CD4-positive, CD25-positive, alpha-beta regulatory T cell (primary cell): ENCODE results near the gene ANKHD1. TPM values are rescaled to one million over a fixed set of nuclear protein-coding genes. Genes with fewer than 3 reads are reported as not detected.

ENCODE experiments used
- ATAC-seq, 2 donors: fragments of 150-1000 bp; cut with Tn5 transposase; one replicate each; pipeline ENCODE4 v1.10.0; 2021; ENCODE audit warnings: low read depth in 2 of 2, moderate number of reproducible peaks in 2 of 2, moderate library complexity in 1 of 2
- DNase-seq, 3 donors: peaks; one replicate each; pipeline versions ENCODE4 v3.0.0 to v3.0.0-alpha.2; 2012 to 2022; ENCODE audit warnings: mixed read lengths in 1 of 3
- H3K27ac ChIP-seq: one replicate; pipeline ENCODE4 v1.7.0; 2013; ENCODE audit warnings: mild to moderate bottlenecking, low read length; ENCODE audit not compliant: insufficient read depth, poor library complexity, severe bottlenecking
- H3K27me3 ChIP-seq: one replicate; pipeline ENCODE4 v1.7.0; 2013; ENCODE audit warnings: low read length; ENCODE audit not compliant: control insufficient read depth, insufficient read depth
- H3K36me3 ChIP-seq: one replicate; pipeline ENCODE4 v1.7.0; 2013; ENCODE audit warnings: mild to moderate bottlenecking, low read length, moderate library complexity; ENCODE audit not compliant: control insufficient read depth, insufficient read depth
- H3K4me1 ChIP-seq: 2 replicates; pipeline ENCODE4 v1.7.0; 2013; ENCODE audit warnings: mild to moderate bottlenecking, low read length; ENCODE audit not compliant: insufficient read depth, control insufficient read depth, poor library complexity, severe bottlenecking
- H3K4me3 ChIP-seq: one replicate; pipeline ENCODE4 v1.7.0; 2013; ENCODE audit warnings: low read depth, mild to moderate bottlenecking, low read length, moderate library complexity
- H3K9me3 ChIP-seq, 2 experiments: 1 replicate in 1 of 2; 2 replicates in 1 of 2; pipeline ENCODE4 v1.7.0; 2013; ENCODE audit warnings: low read length in 2 of 2, mild to moderate bottlenecking in 1 of 2, moderate library complexity in 1 of 2; ENCODE audit not compliant: control insufficient read depth in 2 of 2
- H3K27ac Mint-ChIP-seq, 3 donors: one replicate each; pipeline ENCODE4 v1.8.0; 2020 to 2022; ENCODE audit warnings: mild to moderate bottlenecking in 3 of 3, mixed read lengths in 3 of 3, moderate library complexity in 2 of 3
- H3K27me3 Mint-ChIP-seq: one replicate; pipeline ENCODE4 v1.8.0; 2022; ENCODE audit warnings: mild to moderate bottlenecking, mixed read lengths
- H3K36me3 Mint-ChIP-seq: one replicate; pipeline ENCODE4 v1.8.0; 2020; ENCODE audit warnings: mixed read lengths
- H3K4me1 Mint-ChIP-seq, 4 donors: one replicate each; pipeline ENCODE4 v1.8.0; 2020 to 2022; ENCODE audit warnings: mixed read lengths in 4 of 4, mild to moderate bottlenecking in 1 of 4
- H3K4me3 Mint-ChIP-seq, 4 donors: one replicate each; pipeline ENCODE4 v1.8.0; 2020 to 2022; ENCODE audit warnings: mild to moderate bottlenecking in 4 of 4, mixed read lengths in 4 of 4, moderate library complexity in 3 of 4
- H3K9me3 Mint-ChIP-seq, 7 donors: one replicate each; pipeline ENCODE4 v1.8.0; 2020 to 2022; ENCODE audit warnings: mixed read lengths in 7 of 7, mild to moderate bottlenecking in 3 of 7, moderate library complexity in 2 of 7
- polyA plus RNA-seq, 4 donors: library from polyadenylated mRNA; unstranded; fragments of 300-500 nt; fragmentation: Illumina TruSeq; gene quantifications; one replicate each; pipeline ENCODE4 v1.2.3, GENCODE V29; 2021
- total RNA-seq: library from RNA; stranded (reverse); gene quantifications from one replicate; pipeline ENCODE4 v1.2.3, GENCODE V29; 2022

ANKHD1 gene
- total and polyA plus RNA-seq, 5 donors from 2014 or later: 58.2 to 227 (median 69.0) TPM

GRCh38 chr5:140568443-140569063 lies 166.9 kb downstream of the ANKHD1 start:
- H3K9me3 ChIP-seq: no peaks in the 10 kb centered on the region
- no peaks in the 10 kb centered on the region for H3K27me3 ChIP-seq
- Mint-ChIP-seq H3K4me3 (peak overlapping the region; percentile 7 to 88 (median 66)), H3K27me3 (no peaks in the 10 kb centered on the region), H3K27ac (peak overlapping the region; percentile 98 to 99 (median 98)), H3K4me1 (peaks cover 0 to 65% (median 42%) of the 10 kb centered on the region in 4 donors), H3K9me3 (peaks cover 0 to 3% (median 0%) of the 10 kb centered on the region in 7 donors), H3K36me3 (peaks cover 35% of the 10 kb centered on the region)
- H3K36me3 ChIP-seq: peaks cover 26% of the 10 kb centered on the region
- no peak for DNase-seq
- H3K4me3 ChIP-seq: peak overlapping the region; percentile 54
- peak overlapping the region; percentile 83 for H3K27ac ChIP-seq
- no peak for ATAC-seq
- peaks cover 32% of the 10 kb centered on the region for H3K4me1 ChIP-seq

GRCh38 chr5:140569197-140569596 lies 167.6 kb downstream of the ANKHD1 start:
- Mint-ChIP-seq H3K27me3 (no peaks in the 10 kb centered on the region), H3K36me3 (peaks cover 39% of the 10 kb centered on the region), H3K4me1 (peaks cover 0 to 60% (median 42%) of the 10 kb centered on the region in 4 donors), H3K4me3 (peak overlapping the region; percentile 53 to 88 (median 82)), H3K9me3 (peaks cover 0 to 3% (median 0%) of the 10 kb centered on the region in 7 donors), H3K27ac (peak overlapping the region; percentile 98 to 99 (median 98))
- Histone ChIP-seq H3K36me3 (peaks cover 26% of the 10 kb centered on the region), H3K4me3 (peak overlapping the region; percentile 54), H3K27me3 (no peaks in the 10 kb centered on the region), H3K27ac (peak overlapping the region; percentile 83), H3K4me1 (peaks cover 29% of the 10 kb centered on the region), H3K9me3 (no peaks in the 10 kb centered on the region)
- ATAC-seq: no peak
- DNase-seq: peak in 2 of 3 donors; percentile 26 to 74

GRCh38 chr5:140570058-140570457 lies 168.4 kb downstream of the ANKHD1 start:
- ATAC-seq (no peak), DNase-seq (no peak)
- H3K4me1 ChIP-seq: peaks cover 25% of the 10 kb centered on the region
- H3K9me3 ChIP-seq: no peaks in the 10 kb centered on the region
- H3K36me3 ChIP-seq: peaks cover 26% of the 10 kb centered on the region
- peak overlapping the region; percentile 83 for H3K27ac ChIP-seq
- H3K9me3 Mint-ChIP-seq: peaks cover 0 to 3% (median 0%) of the 10 kb centered on the region in 7 donors
- H3K4me1 Mint-ChIP-seq: peaks cover 0 to 52% (median 39%) of the 10 kb centered on the region in 4 donors
- no peak overlapping the region for H3K4me3 ChIP-seq
- no peaks in the 10 kb centered on the region for H3K27me3 Mint-ChIP-seq
- peak overlapping the region in 1 of 4 donors; percentile 50 for H3K4me3 Mint-ChIP-seq
- H3K27me3 ChIP-seq: no peaks in the 10 kb centered on the region
- peaks cover 36% of the 10 kb centered on the region for H3K36me3 Mint-ChIP-seq
- H3K27ac Mint-ChIP-seq: peak overlapping the region; percentile 98 to 99 (median 98)

- Histone ChIP-seq H3K36me3 (peaks cover 26% of the 10 kb centered on the region), H3K27ac (no peak overlapping the region), H3K9me3 (no peaks in the 10 kb centered on the region), H3K27me3 (no peaks in the 10 kb centered on the region), H3K4me3 (no peak overlapping the region), H3K4me1 (peaks cover 21% of the 10 kb centered on the region)
- no peak for ATAC-seq
- H3K27ac Mint-ChIP-seq: peak overlapping the region in 2 of 3 donors; percentile 98 to 99
- no peak for DNase-seq
- no peaks in the 10 kb centered on the region for H3K27me3 Mint-ChIP-seq
- H3K9me3 Mint-ChIP-seq: peaks cover 0 to 3% (median 0%) of the 10 kb centered on the region in 7 donors
- H3K4me3 Mint-ChIP-seq: peak overlapping the region in 2 of 4 donors; percentile 48 to 50
- peaks cover 36% of the 10 kb centered on the region for H3K36me3 Mint-ChIP-seq
- H3K4me1 Mint-ChIP-seq: peaks cover 0 to 48% (median 36%) of the 10 kb centered on the region in 4 donors
Observed at GRCh38 chr5:140570488-140570887, 168.9 kb downstream of the ANKHD1 start.

- Mint-ChIP-seq H3K27ac (peak overlapping the region in 1 of 3 donors; percentile 36), H3K4me1 (peaks cover 0 to 43% (median 31%) of the 10 kb centered on the region in 4 donors), H3K4me3 (peak overlapping the region in 1 of 4 donors; percentile 48), H3K27me3 (no peaks in the 10 kb centered on the region), H3K9me3 (peaks cover 0 to 3% (median 0%) of the 10 kb centered on the region in 7 donors), H3K36me3 (peaks cover 33% of the 10 kb centered on the region)
- Histone ChIP-seq H3K36me3 (peaks cover 24% of the 10 kb centered on the region), H3K4me1 (peaks cover 15% of the 10 kb centered on the region), H3K27me3 (no peaks in the 10 kb centered on the region), H3K27ac (no peak overlapping the region), H3K9me3 (no peaks in the 10 kb centered on the region), H3K4me3 (no peak overlapping the region)
- DNase-seq: no peak
- ATAC-seq: no peak
Observed at GRCh38 chr5:140571105-140571504, 169.5 kb downstream of the ANKHD1 start.

GRCh38 chr5:140573683-140574082 lies 172.1 kb downstream of the ANKHD1 start:
- Mint-ChIP-seq H3K27ac (no peak overlapping the region), H3K27me3 (no peaks in the 10 kb centered on the region), H3K9me3 (peaks cover 0 to 3% (median 0%) of the 10 kb centered on the region in 7 donors), H3K4me1 (peaks cover 0 to 29% (median 19%) of the 10 kb centered on the region in 4 donors), H3K4me3 (no peak overlapping the region), H3K36me3 (peaks cover 16% of the 10 kb centered on the region)
- no peak for DNase-seq
- Histone ChIP-seq H3K27ac (no peak overlapping the region), H3K27me3 (no peaks in the 10 kb centered on the region), H3K9me3 (no peaks in the 10 kb centered on the region), H3K4me3 (no peak overlapping the region), H3K4me1 (peaks cover 9% of the 10 kb centered on the region), H3K36me3 (peaks cover 1% of the 10 kb centered on the region)
- no peak for ATAC-seq

GRCh38 chr5:140574165-140574564 lies 172.5 kb downstream of the ANKHD1 start:
- Mint-ChIP-seq H3K4me1 (peaks cover 0 to 24% (median 15%) of the 10 kb centered on the region in 4 donors), H3K27ac (no peak overlapping the region), H3K4me3 (no peak overlapping the region), H3K36me3 (peaks cover 16% of the 10 kb centered on the region), H3K27me3 (no peaks in the 10 kb centered on the region), H3K9me3 (peaks cover 0 to 3% (median 0%) of the 10 kb centered on the region in 7 donors)
- Histone ChIP-seq H3K4me1 (peaks cover 6% of the 10 kb centered on the region), H3K36me3 (no peaks in the 10 kb centered on the region), H3K27me3 (no peaks in the 10 kb centered on the region), H3K9me3 (no peaks in the 10 kb centered on the region), H3K27ac (no peak overlapping the region), H3K4me3 (no peak overlapping the region)
- ATAC-seq (no peak), DNase-seq (no peak)
